ENCODE measurements around the gene RNGTT. TPM values are rescaled to one million over a fixed set of nuclear protein-coding genes. Genes with fewer than 3 reads are reported as not detected.

The RNGTT gene
- total RNA-seq: 10 to 100 TPM in 1 of 2 donors, 1 to 10 TPM in 1; 7.8 to 11.4 TPM

DNA sequence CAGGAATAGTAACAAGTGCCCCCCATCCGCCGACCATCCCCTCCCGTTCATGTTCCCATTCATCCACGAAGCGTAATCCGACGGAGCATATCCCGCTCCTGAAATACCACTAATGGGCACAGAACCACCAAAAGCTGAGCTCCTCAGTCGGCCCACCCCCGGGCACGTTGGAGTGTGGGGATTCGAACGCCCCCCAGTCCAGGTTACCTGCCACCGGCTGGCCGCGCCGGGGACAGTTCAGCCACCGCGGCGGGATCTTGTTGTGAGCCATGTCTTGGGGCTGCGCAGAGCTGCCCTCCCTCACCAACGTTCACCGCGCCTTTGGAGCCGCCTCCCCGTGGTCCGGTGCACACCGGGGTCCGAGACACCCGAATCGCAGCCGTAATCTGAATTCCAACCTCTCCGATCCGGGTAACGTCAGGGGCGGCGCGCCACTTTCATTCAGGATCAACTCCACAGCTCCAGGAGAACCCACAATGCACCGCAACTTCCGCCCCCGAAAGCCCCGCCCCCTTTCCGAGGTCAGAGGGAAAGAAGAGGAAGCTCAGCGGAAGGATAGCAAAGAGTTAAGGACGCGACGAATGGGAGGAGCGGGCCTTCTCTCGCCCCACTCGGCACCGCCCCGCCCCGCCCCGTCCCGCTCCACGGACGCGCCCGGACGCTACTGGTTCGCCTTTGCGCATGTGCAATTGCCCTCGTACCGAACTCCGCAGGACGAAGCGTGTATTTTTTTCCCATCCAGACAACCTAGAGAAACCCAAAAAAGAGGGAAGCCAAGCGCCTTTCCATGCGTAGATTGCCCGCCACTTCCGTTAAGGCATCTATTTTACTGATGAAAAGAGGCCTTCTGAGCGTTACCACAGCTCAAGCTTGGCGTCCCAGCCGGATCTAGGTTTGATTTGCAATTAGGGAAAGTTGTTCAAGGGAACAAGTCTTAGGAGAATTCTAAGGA lies at the start of gene RNGTT:
RNGTT (minus strand) TSS at position 480 of the 952 bp plus-strand sequence; CDS start at position 271, 209 bp downstream.
- H3K27ac ChIP-seq: peak within 1 kb of the TSS; percentile 68
- H3K4me1 ChIP-seq: no peaks in the 10 kb centered on the region
- peak; percentile 100 for DNase-seq
- TF ChIP-seq, protein P1, sequence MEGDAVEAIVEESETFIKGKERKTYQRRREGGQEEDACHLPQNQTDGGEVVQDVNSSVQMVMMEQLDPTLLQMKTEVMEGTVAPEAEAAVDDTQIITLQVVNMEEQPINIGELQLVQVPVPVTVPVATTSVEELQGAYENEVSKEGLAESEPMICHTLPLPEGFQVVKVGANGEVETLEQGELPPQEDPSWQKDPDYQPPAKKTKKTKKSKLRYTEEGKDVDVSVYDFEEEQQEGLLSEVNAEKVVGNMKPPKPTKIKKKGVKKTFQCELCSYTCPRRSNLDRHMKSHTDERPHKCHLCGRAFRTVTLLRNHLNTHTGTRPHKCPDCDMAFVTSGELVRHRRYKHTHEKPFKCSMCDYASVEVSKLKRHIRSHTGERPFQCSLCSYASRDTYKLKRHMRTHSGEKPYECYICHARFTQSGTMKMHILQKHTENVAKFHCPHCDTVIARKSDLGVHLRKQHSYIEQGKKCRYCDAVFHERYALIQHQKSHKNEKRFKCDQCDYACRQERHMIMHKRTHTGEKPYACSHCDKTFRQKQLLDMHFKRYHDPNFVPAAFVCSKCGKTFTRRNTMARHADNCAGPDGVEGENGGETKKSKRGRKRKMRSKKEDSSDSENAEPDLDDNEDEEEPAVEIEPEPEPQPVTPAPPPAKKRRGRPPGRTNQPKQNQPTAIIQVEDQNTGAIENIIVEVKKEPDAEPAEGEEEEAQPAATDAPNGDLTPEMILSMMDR (IDR thresholded peaks at IDR 0.05): no peak
- peak within 1 kb of the TSS; percentile 75 to 86 for H3K9ac ChIP-seq (ENCODE audit: low read depth in 2 of 2, low read length in 2 of 2)
- peak within 1 kb of the TSS; percentile 81 for H3K4me3 ChIP-seq
- no peaks in the 10 kb centered on the region for H3K9me3 ChIP-seq
- intact Hi-C loops (cut with DNase I): no loop called here
- H3K36me3 ChIP-seq: no peaks in the 10 kb centered on the region
- no peaks in the 10 kb centered on the region for H3K27me3 ChIP-seq

DNA sequence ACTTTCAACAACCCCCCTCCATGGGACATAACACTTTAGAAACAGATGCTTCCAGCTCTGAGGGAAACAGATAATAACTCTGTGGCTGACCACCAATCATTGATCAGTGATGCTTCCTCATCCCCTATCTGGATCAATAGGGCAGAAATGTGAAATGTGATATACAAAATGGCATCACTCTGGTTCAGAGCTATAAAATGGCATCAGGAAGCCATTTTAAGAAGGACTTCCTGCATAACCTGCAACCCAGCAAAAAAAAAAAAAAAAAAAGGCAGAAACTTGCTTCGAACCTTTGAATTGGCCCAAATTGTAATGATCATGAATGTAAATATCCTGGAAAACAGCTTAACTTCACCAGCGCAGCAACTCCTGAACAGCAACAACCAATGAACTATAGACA lies 48.0 kb upstream of the RNGTT start:
- DNase-seq: no peak
- Histone ChIP-seq H3K4me1 (no peaks in the 10 kb centered on the region), H3K9me3 (no peaks in the 10 kb centered on the region), H3K27ac (no peak overlapping the region), H3K4me3 (no peak overlapping the region), H3K27me3 (no peaks in the 10 kb centered on the region), H3K9ac (ENCODE audit: low read depth in 2 of 2, low read length in 2 of 2) (no peak overlapping the region), H3K36me3 (no peaks in the 10 kb centered on the region)
- TF ChIP-seq, protein P1 (IDR thresholded peaks at IDR 0.05): no peak
- intact Hi-C loops (cut with DNase I): no loop called here

DNA sequence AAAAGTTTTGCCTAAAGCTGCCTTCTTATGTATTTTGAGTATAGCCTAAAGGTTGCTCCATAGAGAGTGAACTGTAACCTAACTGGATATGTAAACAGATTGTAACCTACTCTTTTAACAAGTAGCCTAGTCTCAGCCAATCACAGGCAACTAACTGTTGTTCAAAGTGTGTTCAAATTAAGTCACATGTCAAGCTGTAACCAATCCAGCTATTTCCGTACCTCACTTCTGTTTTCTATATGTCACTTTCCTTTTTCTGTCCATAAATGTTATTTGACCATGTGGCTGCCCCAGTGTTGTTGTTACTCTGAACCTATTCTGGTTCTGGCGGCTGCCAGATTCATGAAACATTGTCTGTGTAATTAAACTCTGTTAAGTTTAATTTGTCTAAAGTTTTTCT lies 47.4 kb upstream of the RNGTT start:
- no peak overlapping the region for H3K27ac ChIP-seq
- intact Hi-C loops (cut with DNase I): no loop called here
- no peaks in the 10 kb centered on the region for H3K4me1 ChIP-seq
- no peak overlapping the region for H3K4me3 ChIP-seq
- DNase-seq: no peak
- H3K9ac ChIP-seq (ENCODE audit: low read depth in 2 of 2, low read length in 2 of 2): no peak overlapping the region
- H3K27me3 ChIP-seq: no peaks in the 10 kb centered on the region
- TF ChIP-seq, protein P1 (IDR thresholded peaks at IDR 0.05): no peak
- H3K9me3 ChIP-seq: no peaks in the 10 kb centered on the region
- H3K36me3 ChIP-seq: no peaks in the 10 kb centered on the region

DNA sequence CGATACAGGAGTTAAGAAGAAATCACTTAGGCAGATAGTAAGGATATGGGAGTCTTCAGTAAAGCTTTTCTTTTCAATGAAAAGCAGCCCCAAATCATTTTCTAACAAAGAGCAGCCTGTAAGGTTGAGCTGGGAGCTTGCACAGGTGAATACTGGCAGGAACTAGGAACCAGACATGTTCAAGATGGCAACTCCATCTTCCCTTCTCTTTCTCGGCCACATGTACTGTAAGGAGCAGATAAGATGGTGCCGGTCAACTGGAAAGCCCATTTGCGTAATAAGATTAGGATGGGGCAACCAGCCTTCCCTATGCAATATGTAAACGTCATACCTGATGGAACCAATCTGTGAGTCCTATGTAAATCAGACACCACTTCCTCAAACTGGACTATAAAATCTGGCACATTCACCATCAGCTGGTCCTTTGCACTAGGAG lies 46.2 kb upstream of the RNGTT start:
- Histone ChIP-seq H3K4me1 (no peaks in the 10 kb centered on the region), H3K4me3 (no peak overlapping the region), H3K9ac (ENCODE audit: low read depth in 2 of 2, low read length in 2 of 2) (no peak overlapping the region), H3K9me3 (no peaks in the 10 kb centered on the region), H3K27ac (no peak overlapping the region), H3K27me3 (no peaks in the 10 kb centered on the region), H3K36me3 (no peaks in the 10 kb centered on the region)
- intact Hi-C loops (cut with DNase I): no loop called here
- no peak for DNase-seq
- TF ChIP-seq, protein P1 (IDR thresholded peaks at IDR 0.05): no peak

DNA sequence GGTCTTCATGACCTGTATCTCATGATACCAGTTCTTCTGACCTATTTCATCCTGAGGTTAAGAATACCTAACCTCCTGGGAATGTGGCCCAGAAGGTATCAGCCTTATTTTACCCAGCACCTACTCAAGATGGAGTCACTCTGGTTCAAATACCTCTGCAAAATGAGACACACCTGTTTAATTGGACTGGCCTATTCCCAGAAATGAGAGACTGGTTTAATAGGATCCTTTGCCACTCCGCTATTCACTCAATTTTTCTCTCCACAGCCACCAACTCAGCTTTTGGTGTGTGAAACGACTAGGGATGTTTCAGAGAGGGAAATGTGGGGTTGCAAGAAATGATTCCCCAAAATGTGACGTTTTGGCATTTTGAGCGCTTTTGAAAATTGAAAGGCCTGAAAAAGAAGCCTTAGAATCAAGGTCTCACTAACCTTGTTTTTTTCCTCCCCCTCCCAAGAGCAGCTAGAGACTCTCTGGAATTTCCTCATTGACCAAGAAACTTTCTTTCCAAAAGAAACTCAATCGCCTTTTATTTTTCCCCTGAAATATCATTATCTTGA lies 45.5 kb upstream of the RNGTT start:
- intact Hi-C loops (cut with DNase I): no loop called here
- DNase-seq: no peak
- no peaks in the 10 kb centered on the region for H3K9me3 ChIP-seq
- no peak overlapping the region for H3K27ac ChIP-seq
- H3K4me3 ChIP-seq: no peak overlapping the region
- no peaks in the 10 kb centered on the region for H3K27me3 ChIP-seq
- H3K4me1 ChIP-seq: no peaks in the 10 kb centered on the region
- no peaks in the 10 kb centered on the region for H3K36me3 ChIP-seq
- no peak overlapping the region for H3K9ac ChIP-seq (ENCODE audit: low read depth in 2 of 2, low read length in 2 of 2)
- TF ChIP-seq, protein P1 (IDR thresholded peaks at IDR 0.05): no peak

Data from colonic mucosa (tissue), 4 donors.